Fibroblast of skin of scalp (primary cell): ENCODE measurements around the gene GNG3.
"Not testable (repeated sequence)": the region's sequence is repeated elsewhere in the genome, so short reads cannot be mapped to it uniquely, and the experiment has no call there.

Experiments
- DNase-seq: peaks from one replicate; pipeline ENCODE4 v3.0.0-alpha.2; 2013

GNG3 gene

GRCh38 chr11:62688491-62688890 lies 19.0 kb upstream of the GNG3 start:
- no peak for DNase-seq

- DNase-seq: peak; percentile 93
Observed at GRCh38 chr11:62689421-62690183, 17.9 kb upstream of the GNG3 start, which contains the start of gene LRRN4CL. LRRN4CL (minus strand) TSS chr11:62689530; CDS start chr11:62688508, 1,022 bp downstream.

GRCh38 chr11:62693624-62694023 lies 13.9 kb upstream of the GNG3 start:
- not testable (repeated sequence) for DNase-seq

GRCh38 chr11:62694455-62695167 lies 12.9 kb upstream of the GNG3 start:
- peak; percentile 76 for DNase-seq

GRCh38 chr11:62702246-62702645 lies 5.2 kb upstream of the GNG3 start:
- no peak for DNase-seq

- not testable (repeated sequence) for DNase-seq
Observed at GRCh38 chr11:62703921-62704320, 3.6 kb upstream of the GNG3 start.

GRCh38 chr11:62705413-62705812 lies 2.1 kb upstream of the GNG3 start:
- DNase-seq: no peak

- peak; percentile 94 for DNase-seq
Observed at GRCh38 chr11:62705880-62706849, 1.3 kb upstream of the GNG3 start.

GRCh38 chr11:62706850-62707247 lies 627 bp upstream of the GNG3 start:
- DNase-seq: no peak

- no peak for DNase-seq
Observed at GRCh38 chr11:62708392-62708791, 916 bp downstream of the GNG3 start.

- no peak for DNase-seq
Observed at GRCh38 chr11:62708793-62709192, 1.3 kb downstream of the GNG3 start.

GRCh38 chr11:62709247-62710000 lies 1.9 kb downstream of the GNG3 start:
- DNase-seq: peak; percentile 98

- DNase-seq: no peak
Observed at GRCh38 chr11:62710001-62710345, 2.5 kb downstream of the GNG3 start.

- DNase-seq: no peak
Observed at GRCh38 chr11:62712276-62712812, 4.9 kb downstream of the GNG3 start.

GRCh38 chr11:62712861-62713260 lies 5.4 kb downstream of the GNG3 start:
- DNase-seq: no peak

GRCh38 chr11:62713343-62713742 lies 5.9 kb downstream of the GNG3 start:
- DNase-seq: no peak

GRCh38 chr11:62715150-62716130 lies 8.0 kb downstream of the GNG3 start:
- DNase-seq: no peak

- no peak for DNase-seq
Observed at GRCh38 chr11:62716206-62716605, 8.7 kb downstream of the GNG3 start.

GRCh38 chr11:62716816-62717215 lies 9.3 kb downstream of the GNG3 start:
- no peak for DNase-seq

- no peak for DNase-seq
Observed at GRCh38 chr11:62719302-62719978, 12.0 kb downstream of the GNG3 start.
